Left ventricle myocardium inferior (tissue), 1 donor: ENCODE measurements around the gene OR12D3. TPM values are rescaled to one million over a fixed set of nuclear protein-coding genes. Genes with fewer than 3 reads are reported as not detected.

Experiments used
- DNase-seq: peaks from one replicate; pipeline ENCODE4 v3.0.0-alpha.2; 2020
- H3K27ac ChIP-seq: fragments of 200-600 bp; replicated peaks from 2 replicates; pipeline ENCODE4 v1.8.0; 2021
- H3K27me3 ChIP-seq: fragments of 200-600 bp; 2 replicates; pipeline ENCODE4 v1.8.0; 2021; ENCODE audit warnings: low read depth
- H3K36me3 ChIP-seq: fragments of 200-600 bp; 2 replicates; pipeline ENCODE4 v1.8.0; 2021
- H3K4me1 ChIP-seq: fragments of 200-600 bp; 2 replicates; pipeline ENCODE4 v1.8.0; 2021
- H3K4me3 ChIP-seq: fragments of 200-600 bp; 2 replicates; pipeline ENCODE4 v1.8.0; 2021; ENCODE audit warnings: mild to moderate bottlenecking, moderate library complexity
- H3K9me3 ChIP-seq: fragments of 200-600 bp; replicated peaks from 2 replicates; pipeline ENCODE4 v1.8.0; 2021
- intact Hi-C: fragments of 100-400 bp; cut with micrococcal nuclease; formaldehyde crosslinking; loops from one replicate; pipeline ENCODE4 v1.11.0; 2022
- total RNA-seq: library from RNA; stranded (reverse); fragmentation: NEBNext Ultra II Directional; extraction: Animal tissue kit (Norgen Biotek cat#: 25700); gene quantifications from one replicate; pipeline ENCODE4 v1.2.1, GENCODE V29; 2021
- TF ChIP-seq, protein P1 (sequence below): fragments of 200-600 bp; IDR thresholded peaks from 2 replicates; pipeline ENCODE4 v1.8.0; 2021; ENCODE audit warnings: antibody characterized with exemption, mild to moderate bottlenecking, borderline replicate concordance
- donor health status: DM: no; HTN: yes; CAD: no; lungs with severe emphysema.

The OR12D3 gene
- total RNA-seq, 1 donor from 2014 or later = not detected

- Histone ChIP-seq H3K27me3 (no peaks in the 10 kb centered on the region), H3K27ac (no peak overlapping the region), H3K4me3 (no peak overlapping the region), H3K9me3 (peaks cover 16% of the 10 kb centered on the region), H3K36me3 (no peaks in the 10 kb centered on the region), H3K4me1 (no peaks in the 10 kb centered on the region)
- intact Hi-C loops = no loop called here
- TF ChIP-seq, protein P1, sequence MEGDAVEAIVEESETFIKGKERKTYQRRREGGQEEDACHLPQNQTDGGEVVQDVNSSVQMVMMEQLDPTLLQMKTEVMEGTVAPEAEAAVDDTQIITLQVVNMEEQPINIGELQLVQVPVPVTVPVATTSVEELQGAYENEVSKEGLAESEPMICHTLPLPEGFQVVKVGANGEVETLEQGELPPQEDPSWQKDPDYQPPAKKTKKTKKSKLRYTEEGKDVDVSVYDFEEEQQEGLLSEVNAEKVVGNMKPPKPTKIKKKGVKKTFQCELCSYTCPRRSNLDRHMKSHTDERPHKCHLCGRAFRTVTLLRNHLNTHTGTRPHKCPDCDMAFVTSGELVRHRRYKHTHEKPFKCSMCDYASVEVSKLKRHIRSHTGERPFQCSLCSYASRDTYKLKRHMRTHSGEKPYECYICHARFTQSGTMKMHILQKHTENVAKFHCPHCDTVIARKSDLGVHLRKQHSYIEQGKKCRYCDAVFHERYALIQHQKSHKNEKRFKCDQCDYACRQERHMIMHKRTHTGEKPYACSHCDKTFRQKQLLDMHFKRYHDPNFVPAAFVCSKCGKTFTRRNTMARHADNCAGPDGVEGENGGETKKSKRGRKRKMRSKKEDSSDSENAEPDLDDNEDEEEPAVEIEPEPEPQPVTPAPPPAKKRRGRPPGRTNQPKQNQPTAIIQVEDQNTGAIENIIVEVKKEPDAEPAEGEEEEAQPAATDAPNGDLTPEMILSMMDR = no peak
- no peak for DNase-seq
Observed at GRCh38 chr6:29403801-29404200, 28.7 kb upstream of the OR12D3 start.

GRCh38 chr6:29399525-29399924 lies 24.4 kb upstream of the OR12D3 start:
- intact Hi-C loops = no loop called here

DNA sequence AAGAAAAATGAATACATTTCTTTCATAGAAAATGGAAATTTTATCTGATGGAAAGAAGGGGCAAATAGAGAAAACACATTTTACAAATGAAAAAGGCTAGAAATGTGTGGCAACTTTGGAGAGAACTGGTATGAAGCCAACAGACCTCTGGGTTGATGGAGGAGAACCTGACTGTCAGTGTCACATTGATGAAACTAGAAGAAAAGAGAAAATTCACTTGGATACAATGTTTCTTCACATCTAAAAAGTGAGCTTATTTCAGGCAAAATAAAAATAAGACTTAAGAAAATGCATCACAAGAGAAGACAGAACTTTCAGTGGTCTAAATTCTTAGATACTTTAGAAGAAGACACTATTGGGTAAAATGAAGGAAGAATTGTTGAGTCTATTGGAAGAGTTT lies 20.2 kb upstream of the OR12D3 start, which contains the start of gene OR12D2:
TSS of gene OR12D2 (plus strand) at position 301 of the 400 bp plus-strand sequence. CDS start 1,069 bp downstream, outside the sequence.
- Histone ChIP-seq H3K36me3 (no peaks in the 10 kb centered on the region), H3K4me1 (no peaks in the 10 kb centered on the region), H3K27ac (no peak within 1 kb of the TSS), H3K27me3 (peaks cover 9% of the 10 kb centered on the region), H3K9me3 (no peaks in the 10 kb centered on the region), H3K4me3 (no peak within 1 kb of the TSS)
- TF ChIP-seq, protein P1 = no peak
- intact Hi-C loops = no loop called here
- no peak for DNase-seq

More at GRCh38 chr6:29399525-29399924, 24.4 kb upstream of the OR12D3 start:
- no peaks in the 10 kb centered on the region for H3K4me1 ChIP-seq
- H3K27me3 ChIP-seq = no peaks in the 10 kb centered on the region
- H3K36me3 ChIP-seq = no peaks in the 10 kb centered on the region
- no peak for DNase-seq
- no peak overlapping the region for H3K27ac ChIP-seq
- TF ChIP-seq, protein P1 = no peak
- H3K4me3 ChIP-seq = no peak overlapping the region
- H3K9me3 ChIP-seq = no peaks in the 10 kb centered on the region

- Histone ChIP-seq H3K9me3 (no peaks in the 10 kb centered on the region), H3K27me3 (peaks cover 10% of the 10 kb centered on the region), H3K4me3 (no peak overlapping the region), H3K4me1 (no peaks in the 10 kb centered on the region), H3K36me3 (no peaks in the 10 kb centered on the region), H3K27ac (no peak overlapping the region)
- intact Hi-C loops = no loop called here
- no peak for DNase-seq
- TF ChIP-seq, protein P1 = no peak
Observed at GRCh38 chr6:29388533-29388932, 13.4 kb upstream of the OR12D3 start.

DNA sequence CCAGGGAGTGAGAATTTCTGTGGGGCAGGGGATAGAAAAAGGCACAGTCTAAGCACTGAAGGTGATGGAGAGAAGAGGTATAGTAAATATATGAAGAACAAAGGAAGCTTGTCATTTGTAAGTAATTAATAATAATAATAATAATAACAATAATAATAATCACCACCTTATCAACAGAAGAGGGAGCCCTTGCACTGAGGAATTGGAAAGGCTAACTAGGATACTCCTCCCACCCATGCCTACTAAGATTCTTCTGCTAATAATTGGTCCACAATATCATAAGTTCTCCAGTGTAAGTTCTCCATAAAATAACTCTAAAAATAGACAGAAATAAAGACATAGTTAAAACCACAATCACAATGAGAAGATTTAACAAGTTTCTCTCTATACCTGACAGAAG lies 912 bp upstream of the OR12D3 start:
- H3K27me3 ChIP-seq = no peaks in the 10 kb centered on the region
- no peak overlapping the region for H3K27ac ChIP-seq
- TF ChIP-seq, protein P1 = no peak
- no peak overlapping the region for H3K4me3 ChIP-seq
- intact Hi-C loops = no loop called here
- no peak for DNase-seq
- H3K36me3 ChIP-seq = no peaks in the 10 kb centered on the region
- H3K9me3 ChIP-seq = peaks cover 4% of the 10 kb centered on the region
- no peaks in the 10 kb centered on the region for H3K4me1 ChIP-seq
